Measurements from ENCODE around the gene PANK2. TPM values are rescaled to one million over a fixed set of nuclear protein-coding genes. Genes with fewer than 3 reads are reported as not detected.
A peak's percentile ranks its signal among the peaks of the same experiment; 100 is the strongest.

Gene PANK2
- 50.3 and 67.0 TPM in 2 replicates for total RNA-seq

DNA sequence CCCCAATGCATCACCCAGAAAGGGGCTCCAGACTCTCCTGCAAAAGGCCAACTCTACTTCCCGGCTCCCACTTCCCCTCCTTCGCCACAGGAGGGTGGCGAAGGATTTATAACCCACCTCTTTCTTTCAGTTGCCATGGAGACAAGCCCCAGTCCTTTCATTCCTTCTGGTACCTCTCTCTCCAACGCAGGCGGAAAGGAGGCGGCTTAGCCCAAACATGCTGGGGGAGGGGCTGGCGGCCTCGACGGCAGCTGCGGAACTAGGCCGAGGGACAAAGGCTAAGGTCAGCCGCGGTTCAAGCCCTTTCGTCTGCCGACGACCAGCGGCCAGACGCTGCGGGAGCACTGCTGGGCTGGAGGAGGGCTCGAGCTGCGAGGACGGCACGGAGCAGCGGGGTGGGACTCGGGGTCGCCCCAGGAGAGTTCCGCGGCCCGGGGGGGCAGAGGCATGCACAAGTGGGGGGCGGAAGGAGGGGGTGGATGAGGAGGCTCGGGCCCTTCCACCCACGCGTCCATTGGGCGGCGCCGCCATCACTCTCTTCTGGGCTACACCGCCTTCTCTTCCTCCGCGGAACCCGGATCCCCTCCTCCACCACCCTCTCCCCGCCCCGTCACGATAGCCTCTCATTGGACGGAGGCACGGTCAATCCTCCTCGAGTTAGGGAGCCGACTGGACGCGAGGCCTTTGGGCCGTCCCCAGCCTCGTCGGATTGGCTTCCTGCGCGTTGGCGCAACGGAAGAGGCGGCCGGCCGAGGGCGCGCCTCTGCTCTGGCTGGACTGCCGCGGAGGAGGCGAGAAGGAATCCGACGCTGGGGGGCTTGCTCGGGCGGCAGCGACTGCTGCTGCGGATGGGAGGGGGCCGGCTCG, at the start of gene PANK2:
PANK2 (plus strand) TSS at position 766 of the 867 bp plus-strand sequence.

DNA sequence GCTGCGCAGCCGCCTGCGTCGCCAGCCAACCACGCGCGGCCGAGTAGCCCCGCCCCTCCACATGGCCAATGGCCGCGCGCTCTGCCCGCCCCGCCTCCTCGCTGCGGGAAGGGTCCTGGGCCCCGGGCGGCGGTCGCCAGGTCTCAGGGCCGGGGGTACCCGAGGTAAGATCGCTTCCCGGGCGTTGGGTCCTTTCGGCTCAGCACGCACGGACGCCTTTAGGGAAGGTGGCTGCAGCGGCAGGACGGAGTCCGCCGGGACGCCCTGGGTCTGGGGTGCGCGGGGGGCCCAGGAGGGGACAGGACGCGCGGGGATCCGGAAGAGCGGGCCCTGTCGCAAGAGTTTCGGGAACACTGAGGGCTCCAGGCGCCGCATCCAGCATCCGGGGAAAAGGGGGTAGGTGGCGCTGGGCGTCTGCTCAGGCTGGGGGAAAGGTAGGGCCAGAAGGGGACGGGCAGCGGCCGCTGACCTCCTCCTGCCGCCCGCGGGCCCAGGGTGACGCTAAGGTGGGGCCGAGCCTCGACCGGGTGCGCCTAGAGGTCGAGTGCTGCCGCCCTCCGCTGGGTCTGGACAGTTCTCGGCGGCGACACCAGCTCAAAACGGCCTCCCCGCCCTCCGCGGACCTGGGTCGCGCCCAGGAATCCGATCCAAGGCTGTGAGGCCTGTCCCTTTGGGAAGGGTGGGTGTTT, 42.3 kb upstream of the PANK2 start, which contains the start of gene MAVS:
MAVS (plus strand) TSS at position 95 of the 689 bp plus-strand sequence. CDS start 7,791 bp downstream, outside the sequence.

Small RNAs within 50 kb of the gene (small RNA-seq; reads per million reads assigned to genes)
- 58.2 reads per million, percentile 98 among the genes with 10 or more reads in this experiment for gene MIR103A2 (ENCODE audit: low replicate concordance)

Other genes starting within 250 kb of the PANK2 start
- gene GFRA4, start 226.0 kb upstream of the PANK2 start, total RNA-seq: not detected in 2 replicates
- gene ADAM33, start 207.4 kb upstream of the PANK2 start, total RNA-seq: 11.4 and 19.5 TPM in 2 replicates
- gene SIGLEC1, start 176.8 kb upstream of the PANK2 start, total RNA-seq: under 0.01 TPM in 2 replicates
- under 0.01 TPM in 1 of 2 replicates, not detected in the other for gene HSPA12B, start 156.7 kb upstream of the PANK2 start, total RNA-seq
- 13.8 and 31.2 TPM in 2 replicates for gene ADISSP, start 121.6 kb upstream of the PANK2 start, total RNA-seq
- gene SPEF1, start 107.9 kb upstream of the PANK2 start, total RNA-seq: 0.14 and 0.22 TPM in 2 replicates
- 105 and 150 TPM in 2 replicates for gene CENPB, start 102.6 kb upstream of the PANK2 start, total RNA-seq
- gene CDC25B, start 93.1 kb upstream of the PANK2 start, total RNA-seq: 70.7 and 92.6 TPM in 2 replicates
- gene AP5S1, start 68.8 kb upstream of the PANK2 start, total RNA-seq: 24.9 and 33.6 TPM in 2 replicates
- gene MAVS, start 42.6 kb upstream of the PANK2 start, total RNA-seq: 23.2 and 42.4 TPM in 2 replicates
- gene RNF24, start 126.2 kb downstream of the PANK2 start, total RNA-seq: 25.4 and 31.5 TPM in 2 replicates